HFF-Myc (cell line): Measurements from ENCODE around the gene SSPN.

Source experiments
- DNase-seq: peaks from one replicate; pipeline ENCODE4 v3.0.0-alpha.2; 2011; ENCODE audit warnings: low read depth; ENCODE audit errors: extremely low read depth
- H3K4me3 ChIP-seq: replicated peaks from 2 replicates; pipeline ENCODE4 v1.5.1; 2011; ENCODE audit warnings: low read depth, mild to moderate bottlenecking, control low read depth, low read length
- TF ChIP-seq, protein P1 (sequence below): IDR thresholded peaks from 2 replicates; pipeline ENCODE4 v1.5.1; 2012; ENCODE audit warnings: mild to moderate bottlenecking, low read depth, low read length, control low read depth; ENCODE audit errors: missing control alignments

SSPN gene

DNA sequence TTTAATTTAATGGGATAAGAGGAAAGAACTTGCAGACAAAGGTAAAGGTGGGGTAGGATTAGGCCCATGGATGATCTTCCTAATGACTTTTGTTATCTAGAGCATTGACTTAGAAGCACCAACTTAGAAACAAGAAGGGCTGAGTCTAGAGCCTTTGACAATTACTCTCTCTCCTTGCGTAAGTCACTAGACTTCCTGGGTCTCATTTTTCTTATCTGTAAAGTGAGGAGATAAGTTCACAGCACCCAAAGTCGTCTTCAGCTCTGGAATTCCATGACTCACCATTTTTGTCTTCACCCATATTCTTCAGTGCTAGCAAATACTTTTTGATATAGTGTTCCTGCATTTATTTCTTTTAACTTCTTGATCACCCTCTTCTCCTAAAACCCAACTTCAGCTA, 75.7 kb downstream of the SSPN start:
- no peak for DNase-seq
- H3K4me3 ChIP-seq = no peak overlapping the region
- TF ChIP-seq, protein P1, sequence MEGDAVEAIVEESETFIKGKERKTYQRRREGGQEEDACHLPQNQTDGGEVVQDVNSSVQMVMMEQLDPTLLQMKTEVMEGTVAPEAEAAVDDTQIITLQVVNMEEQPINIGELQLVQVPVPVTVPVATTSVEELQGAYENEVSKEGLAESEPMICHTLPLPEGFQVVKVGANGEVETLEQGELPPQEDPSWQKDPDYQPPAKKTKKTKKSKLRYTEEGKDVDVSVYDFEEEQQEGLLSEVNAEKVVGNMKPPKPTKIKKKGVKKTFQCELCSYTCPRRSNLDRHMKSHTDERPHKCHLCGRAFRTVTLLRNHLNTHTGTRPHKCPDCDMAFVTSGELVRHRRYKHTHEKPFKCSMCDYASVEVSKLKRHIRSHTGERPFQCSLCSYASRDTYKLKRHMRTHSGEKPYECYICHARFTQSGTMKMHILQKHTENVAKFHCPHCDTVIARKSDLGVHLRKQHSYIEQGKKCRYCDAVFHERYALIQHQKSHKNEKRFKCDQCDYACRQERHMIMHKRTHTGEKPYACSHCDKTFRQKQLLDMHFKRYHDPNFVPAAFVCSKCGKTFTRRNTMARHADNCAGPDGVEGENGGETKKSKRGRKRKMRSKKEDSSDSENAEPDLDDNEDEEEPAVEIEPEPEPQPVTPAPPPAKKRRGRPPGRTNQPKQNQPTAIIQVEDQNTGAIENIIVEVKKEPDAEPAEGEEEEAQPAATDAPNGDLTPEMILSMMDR = no peak

GRCh38 chr12:26271889-26272492, 76.6 kb downstream of the SSPN start:
- TF ChIP-seq, protein P1 = no peak
- DNase-seq = no peak
- no peak overlapping the region for H3K4me3 ChIP-seq

DNA sequence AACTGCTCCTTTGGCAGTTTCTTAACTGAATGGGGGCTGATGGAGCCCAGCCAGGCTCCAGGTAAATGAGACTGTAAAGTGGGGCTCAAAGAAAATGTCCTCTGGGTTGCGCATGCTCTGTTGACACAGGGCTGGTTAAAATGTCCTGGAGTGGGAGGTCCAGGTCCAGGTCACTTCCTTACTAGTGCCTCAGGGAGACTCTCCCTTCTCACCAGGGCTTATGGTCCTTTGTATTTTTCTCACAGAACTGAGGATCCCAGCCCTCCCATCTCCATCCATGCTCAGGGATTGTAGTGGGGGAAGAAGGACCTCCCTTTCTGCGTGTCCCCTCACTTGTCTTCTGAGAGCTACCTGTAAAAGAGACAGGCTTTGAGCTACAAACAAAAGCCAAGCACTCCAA, 77.5 kb downstream of the SSPN start:
- no peak for DNase-seq
- TF ChIP-seq, protein P1 = no peak

DNA sequence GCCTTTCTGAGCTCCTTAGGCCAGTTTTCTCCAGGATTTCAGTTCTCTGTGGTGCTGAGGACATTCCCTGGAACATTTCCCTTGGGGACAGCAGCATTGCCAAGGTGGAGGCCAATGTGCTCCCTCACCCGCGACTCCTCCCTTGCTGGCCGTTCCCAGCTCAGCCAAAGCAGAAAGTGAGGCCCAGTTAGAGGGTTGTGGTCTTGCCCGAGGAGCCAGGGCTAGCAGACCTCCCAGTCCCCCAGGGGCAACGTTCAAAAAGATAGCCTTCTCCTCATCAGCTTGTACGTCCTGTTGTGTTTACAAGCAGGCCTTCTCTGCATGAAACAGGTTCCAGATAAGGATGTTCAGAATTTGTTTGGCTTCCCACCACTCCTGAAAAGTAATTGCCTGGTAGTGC, 78.4 kb downstream of the SSPN start:
- DNase-seq = no peak
- no peak overlapping the region for H3K4me3 ChIP-seq
- TF ChIP-seq, protein P1 = no peak

More for the DNA sequence above, 77.5 kb downstream of the SSPN start:
- H3K4me3 ChIP-seq = no peak overlapping the region

DNA sequence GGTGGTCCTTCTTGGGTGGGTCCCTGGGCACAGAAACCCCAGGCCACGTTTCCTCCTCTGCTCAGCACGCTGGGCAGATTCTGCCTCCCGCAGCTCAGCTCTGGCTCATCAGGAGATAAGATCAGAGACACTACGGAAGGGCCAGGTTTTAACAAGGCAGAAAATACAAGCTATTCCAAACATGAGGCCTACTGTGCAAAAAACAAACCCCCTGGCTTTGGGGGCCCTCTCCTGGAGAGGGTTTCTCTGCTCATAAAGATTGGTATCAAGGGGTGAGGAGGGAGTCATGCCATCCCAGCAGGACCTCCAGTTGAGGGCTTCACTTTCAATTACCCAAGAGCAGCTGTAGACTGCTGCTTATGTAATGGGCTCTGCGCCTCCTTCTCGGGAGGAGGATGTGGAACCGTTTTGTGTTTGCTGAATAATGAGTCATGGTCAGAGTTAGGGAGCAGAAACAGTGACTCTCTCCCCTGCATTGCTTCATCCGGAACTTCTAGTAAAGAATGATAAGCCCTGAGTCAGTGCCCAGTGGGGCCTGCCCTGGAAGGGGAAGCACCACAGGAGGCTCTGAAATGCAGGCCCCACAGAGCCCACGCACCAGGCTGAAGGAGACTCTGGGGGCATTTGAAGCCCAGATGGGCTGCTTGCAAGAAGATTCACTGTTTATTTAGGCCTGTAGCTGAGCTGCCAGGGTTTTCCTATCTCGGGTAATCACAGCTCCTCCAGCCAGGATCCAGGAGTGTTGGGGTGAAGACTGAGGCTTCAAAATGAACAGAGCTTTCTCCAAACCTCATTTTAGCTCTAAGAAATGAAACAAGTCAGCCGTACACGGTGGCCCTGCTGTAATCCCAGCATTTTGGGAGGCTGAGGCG, 79.3 kb downstream of the SSPN start:
- TF ChIP-seq, protein P1 = peak; percentile 31
- DNase-seq = peak; percentile 97
- H3K4me3 ChIP-seq = no peak overlapping the region; the same call in 1 of the 2 replicates

- DNase-seq = no peak
Measured at GRCh38 chr12:26275313-26276131, 80.1 kb downstream of the SSPN start.

More at GRCh38 chr12:26275313-26276131, 80.1 kb downstream of the SSPN start:
- TF ChIP-seq, protein P1 = no peak
- H3K4me3 ChIP-seq = no peak overlapping the region
